ENCODE measurements around the gene PGAM5.

DNA sequence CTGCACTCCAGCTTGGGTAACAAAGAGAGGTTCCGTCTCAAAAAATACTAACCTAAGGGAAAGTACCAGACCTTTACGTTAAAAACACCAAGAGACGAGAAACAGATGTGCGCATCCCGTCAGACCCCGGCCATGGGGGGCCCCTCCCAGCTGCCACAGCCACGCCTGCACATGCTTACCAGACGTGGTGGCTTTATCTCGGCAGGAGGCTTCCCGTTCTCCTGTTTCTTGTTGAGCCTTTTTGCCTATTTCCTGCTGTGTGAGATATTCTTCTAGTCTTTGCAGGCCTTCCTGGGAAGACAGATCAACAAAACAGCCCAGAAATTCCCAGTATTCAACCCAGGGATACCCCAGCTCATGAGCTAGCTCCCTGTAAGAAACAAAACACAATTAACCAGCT is 23.6 kb downstream of the PGAM5 start:
- TF ChIP-seq, protein P1, sequence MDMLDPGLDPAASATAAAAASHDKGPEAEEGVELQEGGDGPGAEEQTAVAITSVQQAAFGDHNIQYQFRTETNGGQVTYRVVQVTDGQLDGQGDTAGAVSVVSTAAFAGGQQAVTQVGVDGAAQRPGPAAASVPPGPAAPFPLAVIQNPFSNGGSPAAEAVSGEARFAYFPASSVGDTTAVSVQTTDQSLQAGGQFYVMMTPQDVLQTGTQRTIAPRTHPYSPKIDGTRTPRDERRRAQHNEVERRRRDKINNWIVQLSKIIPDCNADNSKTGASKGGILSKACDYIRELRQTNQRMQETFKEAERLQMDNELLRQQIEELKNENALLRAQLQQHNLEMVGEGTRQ (IDR thresholded peaks at IDR 0.05; ENCODE audit: low read depth, low read length), result no peak
- TF ChIP-seq, protein P2, sequence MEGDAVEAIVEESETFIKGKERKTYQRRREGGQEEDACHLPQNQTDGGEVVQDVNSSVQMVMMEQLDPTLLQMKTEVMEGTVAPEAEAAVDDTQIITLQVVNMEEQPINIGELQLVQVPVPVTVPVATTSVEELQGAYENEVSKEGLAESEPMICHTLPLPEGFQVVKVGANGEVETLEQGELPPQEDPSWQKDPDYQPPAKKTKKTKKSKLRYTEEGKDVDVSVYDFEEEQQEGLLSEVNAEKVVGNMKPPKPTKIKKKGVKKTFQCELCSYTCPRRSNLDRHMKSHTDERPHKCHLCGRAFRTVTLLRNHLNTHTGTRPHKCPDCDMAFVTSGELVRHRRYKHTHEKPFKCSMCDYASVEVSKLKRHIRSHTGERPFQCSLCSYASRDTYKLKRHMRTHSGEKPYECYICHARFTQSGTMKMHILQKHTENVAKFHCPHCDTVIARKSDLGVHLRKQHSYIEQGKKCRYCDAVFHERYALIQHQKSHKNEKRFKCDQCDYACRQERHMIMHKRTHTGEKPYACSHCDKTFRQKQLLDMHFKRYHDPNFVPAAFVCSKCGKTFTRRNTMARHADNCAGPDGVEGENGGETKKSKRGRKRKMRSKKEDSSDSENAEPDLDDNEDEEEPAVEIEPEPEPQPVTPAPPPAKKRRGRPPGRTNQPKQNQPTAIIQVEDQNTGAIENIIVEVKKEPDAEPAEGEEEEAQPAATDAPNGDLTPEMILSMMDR (conservative IDR thresholded peaks at IDR 0.05; ENCODE audit: low read depth, low read length), result no peak
- TF ChIP-seq RAD21 (IDR thresholded peaks at IDR 0.05; ENCODE audit: low read length), result no peak
- TF ChIP-seq RFX5 (IDR thresholded peaks at IDR 0.05; ENCODE audit: low read depth, low read length), result no peak
- no peak for TF ChIP-seq POLR2A (IDR thresholded peaks at IDR 0.05; ENCODE audit: low read depth, low read length)
- no peak for TF ChIP-seq RCOR1 (IDR thresholded peaks at IDR 0.05; ENCODE audit: insufficient replicate concordance, low read length)
